Peyer's patch (tissue), 4 donors: ENCODE measurements around the gene TFF1. TPM values are rescaled to one million over a fixed set of nuclear protein-coding genes. Genes with fewer than 3 reads are reported as not detected.

Source experiments
- DNase-seq, 3 donors: peaks; one replicate each; pipeline ENCODE4 v3.0.0-alpha.2; 2017 to 2019
- H3K27ac ChIP-seq, 4 donors: fragments of 200-600 bp; sonication (generic); one replicate each; pipeline ENCODE4 v1.5.1; 2016 to 2019
- H3K27me3 ChIP-seq, 2 donors: fragments of 200-600 bp; sonication (generic); one replicate each; pipeline ENCODE4 v1.5.1; 2019
- H3K36me3 ChIP-seq, 3 donors: fragments of 200-600 bp; sonication (generic); one replicate each; pipeline ENCODE4 v1.5.1; 2016 to 2019
- H3K4me1 ChIP-seq, 4 donors: fragments of 200-600 bp; sonication (generic); one replicate each; pipeline ENCODE4 v1.5.1; 2016 to 2019
- H3K4me3 ChIP-seq, 4 donors: fragments of 200-600 bp; sonication (generic); 1 replicate in 3 of 4; 2 replicates in 1 of 4; pipeline ENCODE4 v1.5.1; 2016 to 2019; ENCODE audit warnings: mild to moderate bottlenecking in 1 of 4
- H3K9me3 ChIP-seq, 4 donors: fragments of 200-600 bp; sonication (generic); one replicate each; pipeline ENCODE4 v1.5.1; 2016 to 2019; ENCODE audit warnings: mild to moderate bottlenecking in 1 of 4
- POLR2A ChIP-seq, 2 donors: fragments of 450-650 bp; IDR thresholded peaks; one replicate each; pipeline ENCODE4 v1.5.1; 2017; ENCODE audit warnings: antibody characterized with exemption in 2 of 2, mild to moderate bottlenecking in 2 of 2, moderate library complexity in 2 of 2
- total RNA-seq, 4 donors: library from RNA; depleted of rRNA; stranded (reverse); fragments of >200 nt; gene quantifications; one replicate each; pipeline ENCODE4 v1.1.0, GENCODE V29; 2016
- TF ChIP-seq, protein P1 (sequence below), 6 experiments: fragments of 450-650 bp in 4 of 6; fragments of 200-600 bp in 2 of 6; sonication (generic) in 1 of 6; IDR thresholded peaks; one replicate each; pipeline ENCODE4 v1.5.1; 2017 to 2019; ENCODE audit warnings: antibody characterized with exemption in 6 of 6, mild to moderate bottlenecking in 3 of 6, moderate library complexity in 1 of 6

TFF1 gene
- total RNA-seq, 4 donors from 2014 or later, result 32.4 to 136 (median 103) TPM; not detected in 1

DNA sequence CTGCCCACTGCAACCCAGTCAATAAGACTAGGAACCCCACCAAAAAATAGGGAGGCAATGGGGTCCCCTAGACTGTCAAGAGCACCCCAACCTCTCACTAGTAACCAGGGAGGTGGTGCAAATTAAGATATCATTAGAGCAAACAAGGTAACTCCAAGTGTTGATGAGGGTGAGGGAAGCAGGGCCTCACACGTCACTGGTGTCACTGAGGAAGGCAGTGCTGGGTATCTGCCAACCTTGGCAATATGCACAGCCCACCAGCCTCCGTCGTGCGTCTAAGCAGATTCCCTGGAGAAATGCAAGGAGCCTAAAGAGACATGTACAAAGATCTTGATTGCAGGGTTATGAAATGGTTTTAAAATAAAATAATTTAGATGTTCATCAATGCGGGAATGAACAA is 41.1 kb upstream of the TFF1 start:
- H3K27ac ChIP-seq, result peak overlapping the region in 3 of 4 donors; percentile 69 to 76 (median 74)
- DNase-seq, result no peak
- H3K36me3 ChIP-seq, result no peaks in the 10 kb centered on the region
- TF ChIP-seq, protein P1, sequence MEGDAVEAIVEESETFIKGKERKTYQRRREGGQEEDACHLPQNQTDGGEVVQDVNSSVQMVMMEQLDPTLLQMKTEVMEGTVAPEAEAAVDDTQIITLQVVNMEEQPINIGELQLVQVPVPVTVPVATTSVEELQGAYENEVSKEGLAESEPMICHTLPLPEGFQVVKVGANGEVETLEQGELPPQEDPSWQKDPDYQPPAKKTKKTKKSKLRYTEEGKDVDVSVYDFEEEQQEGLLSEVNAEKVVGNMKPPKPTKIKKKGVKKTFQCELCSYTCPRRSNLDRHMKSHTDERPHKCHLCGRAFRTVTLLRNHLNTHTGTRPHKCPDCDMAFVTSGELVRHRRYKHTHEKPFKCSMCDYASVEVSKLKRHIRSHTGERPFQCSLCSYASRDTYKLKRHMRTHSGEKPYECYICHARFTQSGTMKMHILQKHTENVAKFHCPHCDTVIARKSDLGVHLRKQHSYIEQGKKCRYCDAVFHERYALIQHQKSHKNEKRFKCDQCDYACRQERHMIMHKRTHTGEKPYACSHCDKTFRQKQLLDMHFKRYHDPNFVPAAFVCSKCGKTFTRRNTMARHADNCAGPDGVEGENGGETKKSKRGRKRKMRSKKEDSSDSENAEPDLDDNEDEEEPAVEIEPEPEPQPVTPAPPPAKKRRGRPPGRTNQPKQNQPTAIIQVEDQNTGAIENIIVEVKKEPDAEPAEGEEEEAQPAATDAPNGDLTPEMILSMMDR (IDR thresholded peaks at IDR 0.05), result no peak
- TF ChIP-seq POLR2A (IDR thresholded peaks at IDR 0.05), result no peak
- no peak overlapping the region for H3K4me3 ChIP-seq
- no peaks in the 10 kb centered on the region for H3K27me3 ChIP-seq
- H3K4me1 ChIP-seq, result no peaks in the 10 kb centered on the region
- H3K9me3 ChIP-seq, result no peaks in the 10 kb centered on the region

DNA sequence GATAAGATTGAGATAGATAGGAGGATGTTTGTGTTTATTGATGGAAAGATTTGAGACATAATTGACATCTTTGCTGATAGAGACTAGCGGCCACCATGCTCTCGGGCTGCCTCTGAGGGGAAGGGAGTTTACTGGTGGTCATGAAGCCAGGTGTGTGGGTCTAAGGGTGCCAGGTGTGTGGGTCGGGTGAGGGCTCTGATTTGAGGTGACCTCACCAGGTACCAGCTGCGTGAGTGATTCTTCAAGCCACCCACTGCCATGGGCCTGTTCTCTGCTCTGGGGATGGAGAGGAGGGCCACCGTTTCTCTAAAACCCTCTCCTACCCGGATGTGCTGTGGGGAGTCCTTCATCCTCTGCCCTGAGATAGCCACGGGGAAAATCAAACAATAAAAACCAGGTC is 40.5 kb upstream of the TFF1 start:
- TF ChIP-seq, protein P1 (IDR thresholded peaks at IDR 0.05), result no peak
- no peak for TF ChIP-seq POLR2A (IDR thresholded peaks at IDR 0.05)
- Histone ChIP-seq H3K9me3 (peaks cover 0 to under 1% (median 0%) of the 10 kb centered on the region in 4 donors), H3K27me3 (no peaks in the 10 kb centered on the region), H3K27ac (peak overlapping the region; percentile 63 to 76 (median 72)), H3K36me3 (no peaks in the 10 kb centered on the region), H3K4me3 (no peak overlapping the region), H3K4me1 (no peaks in the 10 kb centered on the region)
- DNase-seq, result no peak

DNA sequence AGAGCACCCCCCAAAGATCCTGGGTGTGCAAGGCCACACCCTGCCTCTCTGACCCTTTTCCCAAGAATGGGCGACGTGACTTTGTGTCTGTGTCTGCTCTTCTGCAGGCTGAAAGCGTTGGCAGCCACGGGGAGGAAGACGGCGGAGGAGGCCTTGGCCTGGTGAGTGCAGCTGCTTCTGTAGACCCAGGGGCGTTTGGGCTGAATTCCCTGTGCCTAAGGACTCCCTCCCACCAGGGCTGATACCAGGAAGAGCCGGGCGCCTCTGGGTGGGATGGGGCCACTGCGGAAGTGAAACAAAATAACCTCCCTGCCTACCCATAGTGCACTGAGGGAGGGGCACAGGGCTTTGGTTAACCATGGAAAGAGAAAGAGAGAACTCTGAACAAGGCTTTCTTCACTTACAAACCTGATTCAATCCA is 39.9 kb upstream of the TFF1 start:
- Histone ChIP-seq H3K9me3 (peaks cover 0 to 3% (median 0%) of the 10 kb centered on the region in 4 donors), H3K36me3 (no peaks in the 10 kb centered on the region), H3K27me3 (no peaks in the 10 kb centered on the region), H3K4me1 (no peaks in the 10 kb centered on the region), H3K27ac (peak overlapping the region; percentile 63 to 76 (median 72)), H3K4me3 (peak overlapping the region; percentile 18 to 37 (median 30))
- TF ChIP-seq, protein P1 (IDR thresholded peaks at IDR 0.05), result no peak
- no peak for TF ChIP-seq POLR2A (IDR thresholded peaks at IDR 0.05)
- peak in 1 of 3 donors; percentile 39 for DNase-seq

DNA sequence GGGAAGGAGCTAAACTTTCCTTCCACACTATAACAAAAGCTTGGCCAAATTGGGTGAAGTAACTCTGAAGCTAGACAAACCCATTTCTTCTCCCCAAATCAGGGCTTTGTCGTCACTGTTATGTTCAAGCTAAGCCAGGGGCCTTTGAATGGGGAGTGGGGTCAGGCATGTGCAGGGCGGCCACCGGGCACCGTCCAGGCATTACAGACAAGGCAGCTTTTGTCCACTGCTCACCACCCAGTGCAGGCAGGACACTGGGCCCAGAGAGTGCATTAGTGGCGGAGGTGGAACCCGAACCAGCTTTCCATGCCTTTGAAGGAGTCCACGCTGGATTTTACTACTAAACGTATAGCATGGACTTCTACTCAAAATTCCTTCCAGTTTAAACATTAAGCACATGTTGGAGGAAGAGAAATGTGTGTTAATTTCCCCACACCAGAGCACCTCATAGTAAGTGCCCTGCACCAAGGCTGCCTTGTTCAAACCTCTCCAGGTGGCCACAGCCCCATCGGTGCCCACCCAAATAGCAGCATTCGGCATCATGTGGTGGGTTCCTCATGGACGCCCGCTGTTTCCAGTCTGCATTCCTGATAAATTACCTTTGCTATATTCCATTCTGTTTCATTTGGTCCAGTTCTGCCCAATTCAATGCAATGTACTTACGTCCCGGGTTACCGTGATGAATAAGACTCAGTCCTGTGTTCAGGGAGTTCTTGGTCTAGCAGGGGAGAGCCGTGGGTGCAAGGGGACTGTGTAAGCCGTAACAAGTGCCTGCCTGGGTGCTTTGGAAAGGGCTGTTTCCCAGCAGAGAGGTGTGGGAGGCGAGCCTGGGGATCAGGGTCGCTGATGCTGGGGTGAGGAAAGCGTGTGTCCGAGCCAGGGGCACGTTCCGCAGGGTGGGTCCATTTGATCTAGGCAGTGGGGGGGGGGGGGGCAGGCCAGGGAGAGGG is 39.0 kb upstream of the TFF1 start:
- Histone ChIP-seq H3K4me3 (peak overlapping the region; percentile 25 to 37 (median 30)), H3K9me3 (peaks cover 0 to 3% (median 0%) of the 10 kb centered on the region in 4 donors), H3K27me3 (no peaks in the 10 kb centered on the region), H3K27ac (peak overlapping the region; percentile 63 to 76 (median 72)), H3K36me3 (no peaks in the 10 kb centered on the region), H3K4me1 (no peaks in the 10 kb centered on the region)
- TF ChIP-seq, protein P1 (IDR thresholded peaks at IDR 0.05), result no peak
- no peak for TF ChIP-seq POLR2A (IDR thresholded peaks at IDR 0.05)
- DNase-seq, result no peak

DNA sequence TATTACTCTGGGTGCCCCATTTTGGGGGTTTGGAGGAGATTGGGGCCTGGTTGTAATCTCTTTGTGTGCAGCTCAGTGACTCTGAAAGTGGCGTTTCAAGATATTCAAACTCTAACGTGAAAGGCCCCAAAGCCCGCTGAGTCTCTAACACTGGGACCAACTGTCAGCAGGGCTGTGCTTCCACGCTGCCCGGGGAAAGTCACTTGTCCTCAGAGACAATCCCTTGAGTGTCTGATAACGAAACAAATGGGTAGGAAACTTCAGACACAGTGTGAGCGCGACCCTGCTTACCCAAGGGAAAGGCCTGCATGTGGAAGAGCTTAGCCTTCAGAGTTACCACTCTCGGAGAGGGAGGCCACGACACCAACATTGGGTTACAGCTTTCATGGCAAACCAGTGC is 38.2 kb upstream of the TFF1 start:
- DNase-seq, result no peak
- Histone ChIP-seq H3K4me1 (no peaks in the 10 kb centered on the region), H3K4me3 (peak overlapping the region; percentile 25 to 37 (median 34)), H3K36me3 (no peaks in the 10 kb centered on the region), H3K9me3 (peaks cover 0 to 3% (median 0%) of the 10 kb centered on the region in 4 donors), H3K27ac (peak overlapping the region; percentile 57 to 76 (median 68)), H3K27me3 (no peaks in the 10 kb centered on the region)
- no peak for TF ChIP-seq POLR2A (IDR thresholded peaks at IDR 0.05)
- TF ChIP-seq, protein P1 (IDR thresholded peaks at IDR 0.05), result no peak
